ENCODE results near the gene STK10. TPM values are rescaled to one million over a fixed set of nuclear protein-coding genes. Genes with fewer than 3 reads are reported as not detected.

Gene STK10
- total and polyA plus RNA-seq, 2 donors (not counting 1 experiment from before 2014, with no cell fraction given): 97.9 to 253 TPM

DNA sequence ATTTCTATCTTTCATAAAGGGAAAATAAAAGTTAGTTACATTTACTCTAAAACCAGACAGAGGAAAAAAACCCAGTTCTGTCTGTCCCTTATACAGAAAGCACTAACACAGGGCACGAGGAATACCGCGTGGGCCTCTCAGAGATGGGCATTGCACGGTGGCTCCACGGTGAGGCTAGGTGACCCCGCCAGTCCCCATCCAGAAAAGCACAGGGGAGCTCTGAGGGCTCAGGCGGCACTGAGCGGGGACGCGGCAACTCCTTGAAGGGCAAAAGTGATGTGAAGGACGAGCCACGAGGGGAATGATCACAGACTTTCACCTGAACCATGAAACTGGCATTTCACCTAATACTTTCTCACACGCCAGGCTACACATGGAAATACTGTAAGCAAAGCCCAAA, 145.8 kb downstream of the STK10 start:
- no peaks in the 10 kb centered on the region for H3K27me3 Mint-ChIP-seq
- TF ChIP-seq EZH2 (IDR thresholded peaks at IDR 0.05; ENCODE audit: borderline replicate concordance, insufficient read depth, low read depth, low read length, poor library complexity, severe bottlenecking): no peak
- TF ChIP-seq CTCF (IDR thresholded peaks at IDR 0.05): no peak
- Histone ChIP-seq H3K27me3 (replicated peaks in 1 of 4; ENCODE audit: control extremely low read depth in 1 of 4, control insufficient read depth in 3 of 4, insufficient read depth in 4 of 4, low read length in 3 of 4) (no peaks in the 10 kb centered on the region), H4K20me1 (ENCODE audit: control insufficient read depth, insufficient read depth, low read length, poor library complexity, severe bottlenecking) (no peaks in the 10 kb centered on the region), H2AFZ (ENCODE audit: insufficient read depth, low read depth, low read length, poor library complexity, severe bottlenecking) (no peak overlapping the region), H3K27ac (ENCODE audit: low read length in 2 of 2) (no peak overlapping the region), H3K9me3 (ENCODE audit: control extremely low read depth in 1 of 3, control insufficient read depth in 2 of 3, insufficient read depth in 1 of 3, low read length in 2 of 3) (no peaks in the 10 kb centered on the region), H3K9ac (ENCODE audit: low read length) (no peak overlapping the region), H3K79me2 (ENCODE audit: control insufficient read depth, insufficient read depth, low read length) (no peaks in the 10 kb centered on the region), H3K36me3 (replicated peaks in 1 of 2; ENCODE audit: control extremely low read depth in 1 of 2, control insufficient read depth in 1 of 2, extremely low read depth in 1 of 2, insufficient read depth in 2 of 2, low read length in 1 of 2) (peaks cover 0 to 33% of the 10 kb centered on the region in 2 experiments), H3K4me1 (ENCODE audit: control insufficient read depth in 2 of 2, insufficient read depth in 2 of 2, low read length in 2 of 2) (peaks cover 0 to 7% of the 10 kb centered on the region in 2 donors), H3K4me3 (ENCODE audit: control extremely low read depth in 1 of 5, extremely low read depth in 1 of 5, insufficient read depth in 1 of 5, low read depth in 2 of 5, low read length in 4 of 5) (no peak overlapping the region), H3K4me2 (replicated peaks; ENCODE audit: low read depth, low read length, poor library complexity, severe bottlenecking) (no peak overlapping the region)
- ATAC-seq (ENCODE audit: low read depth) (no peak), DNase-seq (no peak)
- POLR2A ChIA-PET: no interaction called here
- intact Hi-C loops (cut with micrococcal nuclease): loop anchor here (5.0 kb wide), 1 partner anchor 40 kb away; no protein-coding TSS in a partner anchor
- CTCF ChIA-PET: interaction anchor here (0.7 to 10.5 kb wide), 4 partner anchors 8 to 660 kb away, joined by 3 to 227 read pairs (median 4); partner anchors contain the start of gene FGF18
- no peak overlapping the region for H3K27ac Mint-ChIP-seq
- 94% methylated on average over 13 of the region's 13 CpGs for WGBS (ENCODE audit: insufficient coverage)
- peaks cover 3% of the 10 kb centered on the region for H3K9me3 Mint-ChIP-seq (ENCODE audit: insufficient read depth)
- H3K4me1 Mint-ChIP-seq: peaks cover 6% of the 10 kb centered on the region
- no peak overlapping the region for H3K4me3 Mint-ChIP-seq

GRCh38 chr5:172038167-172038566, 149.9 kb downstream of the STK10 start:
- no peak overlapping the region for H3K4me3 ChIP-seq (ENCODE audit: control extremely low read depth in 1 of 5, extremely low read depth in 1 of 5, insufficient read depth in 1 of 5, low read depth in 2 of 5, low read length in 4 of 5)
- H3K36me3 ChIP-seq (replicated peaks in 1 of 2; ENCODE audit: control extremely low read depth in 1 of 2, control insufficient read depth in 1 of 2, extremely low read depth in 1 of 2, insufficient read depth in 2 of 2, low read length in 1 of 2): peaks cover 0 to under 1% of the 10 kb centered on the region in 2 experiments
- H3K27ac ChIP-seq (ENCODE audit: low read length in 2 of 2): no peak overlapping the region
- Mint-ChIP-seq H3K9me3 (ENCODE audit: insufficient read depth) (peaks cover 3% of the 10 kb centered on the region), H3K4me3 (no peak overlapping the region), H3K27ac (no peak overlapping the region), H3K27me3 (no peaks in the 10 kb centered on the region), H3K4me1 (peaks cover 17% of the 10 kb centered on the region)
- H3K9ac ChIP-seq (ENCODE audit: low read length): no peak overlapping the region
- no peak for TF ChIP-seq CTCF (IDR thresholded peaks at IDR 0.05)
- TF ChIP-seq EZH2 (IDR thresholded peaks at IDR 0.05; ENCODE audit: borderline replicate concordance, insufficient read depth, low read depth, low read length, poor library complexity, severe bottlenecking): no peak
- H3K9me3 ChIP-seq (ENCODE audit: control extremely low read depth in 1 of 3, control insufficient read depth in 2 of 3, insufficient read depth in 1 of 3, low read length in 2 of 3): no peaks in the 10 kb centered on the region
- no peaks in the 10 kb centered on the region for H3K27me3 ChIP-seq (replicated peaks in 1 of 4; ENCODE audit: control extremely low read depth in 1 of 4, control insufficient read depth in 3 of 4, insufficient read depth in 4 of 4, low read length in 3 of 4)
- ATAC-seq (ENCODE audit: low read depth) (no peak), DNase-seq (no peak)
- WGBS (ENCODE audit: insufficient coverage): 94% methylated on average over 3 of the region's 3 CpGs
- CTCF ChIA-PET: interaction anchor here (0.6 to 4.1 kb wide), 3 partner anchors 32 to 267 kb away, joined by 3 to 41 read pairs (median 4); partner anchors contain the start of gene FBXW11
- no peaks in the 10 kb centered on the region for H4K20me1 ChIP-seq (ENCODE audit: control insufficient read depth, insufficient read depth, low read length, poor library complexity, severe bottlenecking)
- no peak overlapping the region for H2AFZ ChIP-seq (ENCODE audit: insufficient read depth, low read depth, low read length, poor library complexity, severe bottlenecking)
- no peak overlapping the region for H3K4me2 ChIP-seq (replicated peaks; ENCODE audit: low read depth, low read length, poor library complexity, severe bottlenecking)
- POLR2A ChIA-PET: no interaction called here
- peaks cover 12 to 19% of the 10 kb centered on the region in 2 donors for H3K4me1 ChIP-seq (ENCODE audit: control insufficient read depth in 2 of 2, insufficient read depth in 2 of 2, low read length in 2 of 2)
- intact Hi-C loops (cut with micrococcal nuclease): no loop called here
- peaks cover 3% of the 10 kb centered on the region for H3K79me2 ChIP-seq (ENCODE audit: control insufficient read depth, insufficient read depth, low read length)
